Activated T-cell treated with anti-CD3 and anti-CD28 coated beads, Interleukin-2, amount 50 U/mL, for 72 hours (primary cell): Measurements from ENCODE around the gene TBCD. TPM values are rescaled to one million over a fixed set of nuclear protein-coding genes. Genes with fewer than 3 reads are reported as not detected.

ENCODE experiments used
- ATAC-seq, 2 donors: fragments of 150-1000 bp; cut with Tn5 transposase; replicated peaks in 1 of 2; 2 replicates each; pipeline ENCODE4 v1.10.0; 2021; ENCODE audit warnings: moderate library complexity in 2 of 2, mild to moderate bottlenecking in 1 of 2
- DNase-seq, 2 donors: peaks; one replicate each; pipeline ENCODE4 v3.0.0; 2021 to 2022; ENCODE audit warnings: mixed read lengths in 1 of 2
- H3K27ac Mint-ChIP-seq: one replicate; pipeline ENCODE4 v1.8.0; 2022; ENCODE audit warnings: mild to moderate bottlenecking, moderate library complexity, mixed read lengths
- H3K27me3 Mint-ChIP-seq: one replicate; pipeline ENCODE4 v1.8.0; 2022; ENCODE audit warnings: low read depth, mixed read lengths
- H3K36me3 Mint-ChIP-seq, 2 donors: one replicate each; pipeline ENCODE4 v1.8.0; 2022; ENCODE audit warnings: mixed read lengths in 2 of 2, mild to moderate bottlenecking in 1 of 2; ENCODE audit not compliant: insufficient read depth in 2 of 2
- H3K4me1 Mint-ChIP-seq: one replicate; pipeline ENCODE4 v1.8.0; 2022; ENCODE audit warnings: low read depth, mixed read lengths
- H3K4me3 Mint-ChIP-seq, 2 donors: one replicate each; pipeline ENCODE4 v1.8.0; 2022; ENCODE audit warnings: mild to moderate bottlenecking in 2 of 2, mixed read lengths in 2 of 2, moderate library complexity in 2 of 2
- H3K9me3 Mint-ChIP-seq, 2 donors: one replicate each; pipeline ENCODE4 v1.8.0; 2022; ENCODE audit warnings: mixed read lengths in 2 of 2
- total RNA-seq, 2 donors: library from RNA; stranded (reverse); gene quantifications; one replicate each; pipeline ENCODE4 v1.2.3, GENCODE V29; 2022

Gene TBCD
- total RNA-seq, 2 donors from 2014 or later = 112 to 134 TPM

GRCh38 chr17:82831818-82832200, 79.9 kb downstream of the TBCD start:
- H3K4me1 Mint-ChIP-seq = no peaks in the 10 kb centered on the region
- no peak overlapping the region for H3K27ac Mint-ChIP-seq
- H3K27me3 Mint-ChIP-seq = no peaks in the 10 kb centered on the region
- peaks cover 14 to 15% of the 10 kb centered on the region in 2 donors for H3K36me3 Mint-ChIP-seq
- ATAC-seq (no peak), DNase-seq (no peak)
- no peak overlapping the region for H3K4me3 Mint-ChIP-seq
- peaks cover 0 to 4% of the 10 kb centered on the region in 2 donors for H3K9me3 Mint-ChIP-seq

GRCh38 chr17:82832411-82832810, 80.5 kb downstream of the TBCD start:
- Mint-ChIP-seq H3K4me3 (no peak overlapping the region), H3K36me3 (peaks cover 14% of the 10 kb centered on the region in 2 donors), H3K27ac (no peak overlapping the region), H3K4me1 (no peaks in the 10 kb centered on the region), H3K27me3 (no peaks in the 10 kb centered on the region), H3K9me3 (peaks cover 0 to 4% of the 10 kb centered on the region in 2 donors)
- no peak for ATAC-seq
- no peak for DNase-seq

GRCh38 chr17:82832881-82833475, 81.1 kb downstream of the TBCD start:
- ATAC-seq = no peak
- DNase-seq = no peak
- H3K27ac Mint-ChIP-seq = no peak overlapping the region
- no peaks in the 10 kb centered on the region for H3K27me3 Mint-ChIP-seq
- H3K4me1 Mint-ChIP-seq = no peaks in the 10 kb centered on the region
- no peak overlapping the region for H3K4me3 Mint-ChIP-seq
- H3K36me3 Mint-ChIP-seq = peaks cover 8 to 9% of the 10 kb centered on the region in 2 donors
- peaks cover 0 to under 1% of the 10 kb centered on the region in 2 donors for H3K9me3 Mint-ChIP-seq

GRCh38 chr17:82835122-82835521, 83.3 kb downstream of the TBCD start:
- H3K36me3 Mint-ChIP-seq = no peaks in the 10 kb centered on the region
- DNase-seq (no peak), ATAC-seq (no peak)
- H3K9me3 Mint-ChIP-seq = no peaks in the 10 kb centered on the region
- H3K27ac Mint-ChIP-seq = no peak overlapping the region
- H3K4me1 Mint-ChIP-seq = no peaks in the 10 kb centered on the region
- H3K27me3 Mint-ChIP-seq = no peaks in the 10 kb centered on the region
- no peak overlapping the region for H3K4me3 Mint-ChIP-seq

GRCh38 chr17:82835766-82836512, 84.1 kb downstream of the TBCD start:
- no peaks in the 10 kb centered on the region for H3K27me3 Mint-ChIP-seq
- ATAC-seq = no peak
- no peaks in the 10 kb centered on the region for H3K9me3 Mint-ChIP-seq
- H3K4me3 Mint-ChIP-seq = no peak overlapping the region
- no peaks in the 10 kb centered on the region for H3K36me3 Mint-ChIP-seq
- no peak overlapping the region for H3K27ac Mint-ChIP-seq
- H3K4me1 Mint-ChIP-seq = no peaks in the 10 kb centered on the region
- no peak for DNase-seq

- ATAC-seq (no peak), DNase-seq (no peak)
- H3K27me3 Mint-ChIP-seq = no peaks in the 10 kb centered on the region
- H3K27ac Mint-ChIP-seq = no peak overlapping the region
- no peaks in the 10 kb centered on the region for H3K4me1 Mint-ChIP-seq
- H3K9me3 Mint-ChIP-seq = no peaks in the 10 kb centered on the region
- H3K36me3 Mint-ChIP-seq = no peaks in the 10 kb centered on the region
- H3K4me3 Mint-ChIP-seq = no peak overlapping the region
These were observed 85.0 kb downstream of the TBCD start for GRCh38 chr17:82836823-82837357.

GRCh38 chr17:82837586-82838320, 85.9 kb downstream of the TBCD start:
- no peak overlapping the region for H3K4me3 Mint-ChIP-seq
- no peak for DNase-seq
- no peaks in the 10 kb centered on the region for H3K4me1 Mint-ChIP-seq
- H3K27ac Mint-ChIP-seq = no peak overlapping the region
- no peaks in the 10 kb centered on the region for H3K9me3 Mint-ChIP-seq
- H3K27me3 Mint-ChIP-seq = no peaks in the 10 kb centered on the region
- ATAC-seq = no peak
- no peaks in the 10 kb centered on the region for H3K36me3 Mint-ChIP-seq

GRCh38 chr17:82838386-82839063, 86.7 kb downstream of the TBCD start:
- no peaks in the 10 kb centered on the region for H3K27me3 Mint-ChIP-seq
- no peaks in the 10 kb centered on the region for H3K36me3 Mint-ChIP-seq
- ATAC-seq (no peak), DNase-seq (no peak)
- H3K9me3 Mint-ChIP-seq = no peaks in the 10 kb centered on the region
- peaks cover under 1% of the 10 kb centered on the region for H3K4me1 Mint-ChIP-seq
- H3K4me3 Mint-ChIP-seq = no peak overlapping the region
- H3K27ac Mint-ChIP-seq = no peak overlapping the region

GRCh38 chr17:82839617-82840292, 87.9 kb downstream of the TBCD start, which contains the start of gene ZNF750:
Gene ZNF750 (minus strand): TSS chr17:82840022. CDS start chr17:82832454, 7,568 bp downstream.
- H3K4me3 Mint-ChIP-seq = no peak within 1 kb of the TSS
- peaks cover 13% of the 10 kb centered on the region for H3K4me1 Mint-ChIP-seq
- no peak within 1 kb of the TSS for H3K27ac Mint-ChIP-seq

GRCh38 chr17:82840431-82840831, 88.6 kb downstream of the TBCD start:
- no peak for DNase-seq
- Mint-ChIP-seq H3K4me3 (no peak overlapping the region), H3K27me3 (no peaks in the 10 kb centered on the region), H3K27ac (no peak overlapping the region), H3K4me1 (peaks cover 14% of the 10 kb centered on the region), H3K36me3 (no peaks in the 10 kb centered on the region), H3K9me3 (no peaks in the 10 kb centered on the region)
- ATAC-seq = no peak

More at GRCh38 chr17:82839617-82840292, 87.9 kb downstream of the TBCD start, which contains the start of gene ZNF750:
- DNase-seq = no peak
- H3K36me3 Mint-ChIP-seq = no peaks in the 10 kb centered on the region
- ATAC-seq = no peak
- no peaks in the 10 kb centered on the region for H3K27me3 Mint-ChIP-seq
- H3K9me3 Mint-ChIP-seq = no peaks in the 10 kb centered on the region

- ATAC-seq (no peak), DNase-seq (no peak)
- Mint-ChIP-seq H3K27ac (no peak overlapping the region), H3K4me3 (no peak overlapping the region), H3K9me3 (no peaks in the 10 kb centered on the region), H3K4me1 (peaks cover 14% of the 10 kb centered on the region), H3K36me3 (peaks cover 0 to 3% of the 10 kb centered on the region in 2 donors), H3K27me3 (no peaks in the 10 kb centered on the region)
These were observed 90.2 kb downstream of the TBCD start for GRCh38 chr17:82841921-82842596.
